Panc1 (cell line): ENCODE measurements around the gene TSPY4. TPM values are rescaled to one million over a fixed set of nuclear protein-coding genes. Genes with fewer than 3 reads are reported as not detected.
"Not testable (repeated sequence)": the region's sequence is repeated elsewhere in the genome, so short reads cannot be mapped to it uniquely, and the experiment has no call there.

ENCODE experiments used
- ATAC-seq: fragments of 200-7000 bp; cut with Tn5 transposase; 2 replicates; pipeline ENCODE4 v1.9.1; 2020; ENCODE audit warnings: mild to moderate bottlenecking, moderate library complexity
- Bru-seq: library from RNA; stranded (reverse); fragments of 400-500 nt; gene quantifications from one replicate; lab custom pipeline; 2021; lab: Mats Ljungman, UMichigan
- BruChase-seq, 2 experiments: library from RNA; stranded (reverse); fragments of 400-500 nt; gene quantifications; one replicate each; lab custom pipeline; 2021; lab: Mats Ljungman, UMichigan
- BruUV-seq: library from RNA; stranded (reverse); fragments of 400-500 nt; replicated peaks from 2 replicates; lab custom pipeline; 2021; lab: Mats Ljungman, UMichigan
- CTCF ChIA-PET: fragments of 300-600 bp; sonication (Branson Sonifier 250); formaldehyde crosslinking; loops from one replicate; lab custom pipeline; 2022; ENCODE audit warnings: antibody characterized with exemption; lab: Charles Lee
- POLR2A ChIA-PET: fragments of 300-600 bp; sonication (Branson Sonifier 250); formaldehyde crosslinking; loops from one replicate; lab custom pipeline; 2022; ENCODE audit warnings: antibody characterized with exemption; lab: Charles Lee
- DNase-seq: peaks from one replicate; pipeline ENCODE4 v3.0.0-alpha.2; 2010; ENCODE audit warnings: low read depth, low spot score
- H3K27ac ChIP-seq: 2 replicates; pipeline ENCODE4 v1.5.1; 2011; ENCODE audit warnings: mild to moderate bottlenecking, low read length, inconsistent platforms
- H3K27me3 ChIP-seq: fragments of 200-500 bp; sonication (Bioruptor generic); 2 replicates; pipeline ENCODE4 v1.6.0; 2014; ENCODE audit warnings: low read length, inconsistent platforms; ENCODE audit not compliant: control insufficient read depth, insufficient read depth
- H3K36me3 ChIP-seq: fragments of 200-500 bp; sonication (Bioruptor generic); 2 replicates; pipeline ENCODE4 v1.5.1; 2014; ENCODE audit warnings: inconsistent platforms, mild to moderate bottlenecking, low read length, moderate library complexity; ENCODE audit not compliant: control insufficient read depth, insufficient read depth
- H3K4me1 ChIP-seq: 2 replicates; pipeline ENCODE4 v1.5.1; 2011; ENCODE audit warnings: inconsistent platforms, mild to moderate bottlenecking, low read length, moderate library complexity; ENCODE audit not compliant: control insufficient read depth, insufficient read depth
- H3K4me3 ChIP-seq, 2 experiments: 2 replicates each; pipeline ENCODE4 v1.5.1; 2011 to 2012; ENCODE audit warnings: low read depth in 2 of 2, low read length in 2 of 2, mild to moderate bottlenecking in 2 of 2, inconsistent platforms in 1 of 2, moderate library complexity in 1 of 2
- H3K9me3 ChIP-seq: fragments of 200-500 bp; sonication (Bioruptor generic); 2 replicates; pipeline ENCODE4 v1.5.1; 2014; ENCODE audit warnings: low read depth, mild to moderate bottlenecking, inconsistent platforms, low read length, moderate library complexity; ENCODE audit not compliant: control insufficient read depth, insufficient read depth
- POLR2AphosphoS5 ChIP-seq: IDR thresholded peaks from 2 replicates; pipeline ENCODE4 v1.6.1; 2012; ENCODE audit warnings: mild to moderate bottlenecking, low read depth, low read length, moderate library complexity
- REST ChIP-seq, 2 experiments: IDR thresholded peaks; 2 replicates each; pipeline ENCODE4 v1.6.1; 2011 to 2012; ENCODE audit warnings: low read depth in 2 of 2, control low read depth in 1 of 2, low read length in 1 of 2, mild to moderate bottlenecking in 1 of 2, moderate library complexity in 1 of 2; ENCODE audit not compliant: insufficient read depth in 1 of 2
- SIN3A ChIP-seq: IDR thresholded peaks from 2 replicates; pipeline ENCODE4 v1.6.1; 2012; ENCODE audit warnings: low read depth, mild to moderate bottlenecking, low read length, moderate library complexity, borderline replicate concordance; ENCODE audit not compliant: insufficient read depth
- TCF7L2 ChIP-seq: IDR thresholded peaks from 2 replicates; pipeline ENCODE4 v1.6.1; 2011; ENCODE audit warnings: mild to moderate bottlenecking, low read depth, low read length, inconsistent platforms
- in situ Hi-C: cut with HindIII; loops from 2 replicates; pipeline ENCODE4 v1.10.0; 2016; ENCODE audit warnings: low sequenced_read_pairs, low pct_unique_long_range_greater_than_20kb
- intact Hi-C: fragments of 100-400 bp; cut with micrococcal nuclease; formaldehyde crosslinking; loops from one replicate; pipeline ENCODE4 v1.10.0; 2022; ENCODE audit not compliant: unreplicated experiment
- long read RNA-seq: library from polyadenylated mRNA; unstranded; transcript quantifications from one replicate; pipeline ENCODE4 v2.0.0, GENCODE V29; 2021; ENCODE audit not compliant: unreplicated experiment
- polyA plus RNA-seq: library from polyadenylated mRNA; unstranded; fragments of >200 nt; gene quantifications from one replicate; pipeline ENCODE4 v1.2.1, GENCODE V29; 2012; ENCODE audit warnings: missing spikeins; ENCODE audit not compliant: insufficient read length
- total RNA-seq: library from RNA; stranded (reverse); gene quantifications from one replicate; pipeline ENCODE4 v1.2.1, GENCODE V29; 2021; ENCODE audit not compliant: unreplicated experiment
- TF ChIP-seq, protein P1 (sequence below): fragments of 450-650 bp; IDR thresholded peaks from 2 replicates; pipeline ENCODE4 v1.5.1; 2017; ENCODE audit warnings: mild to moderate bottlenecking

Gene TSPY4
- total RNA-seq (not detected), Bru-seq, nascent RNA (not detected), BruChase-seq, experiment 1, labeled RNA remaining after a 2-hour chase (not detected), BruChase-seq, experiment 2, labeled RNA remaining after a 6-hour chase (not detected)
- polyA plus RNA-seq: not detected
- long read RNA-seq: 0 reads

DNA sequence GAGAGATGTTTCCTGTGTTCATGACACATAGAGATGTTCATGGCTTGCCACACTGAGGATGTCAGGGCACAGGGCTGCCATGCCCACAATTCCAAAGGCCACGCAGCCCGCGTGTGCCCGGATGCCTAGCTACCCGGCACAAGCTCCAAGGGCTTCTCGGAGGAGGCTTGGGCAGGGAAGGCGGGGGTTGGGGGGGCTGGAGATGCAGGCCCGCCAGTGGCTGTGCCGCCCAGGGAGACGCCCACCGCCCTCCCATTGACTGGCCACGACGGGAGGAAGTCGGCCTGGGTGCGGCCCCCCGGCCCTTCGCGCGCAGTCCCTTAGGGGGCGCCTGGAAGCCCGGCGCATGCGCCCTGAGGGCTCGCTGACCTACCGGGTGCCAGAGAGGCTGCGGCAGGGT is at the start of gene TSPY4:
Gene TSPY4 (plus strand): TSS at position 301 of the 400 bp plus-strand sequence. CDS start 46 bp downstream, at position 347.
- CTCF ChIA-PET, H3K4me1 ChIP-seq, H3K27me3 ChIP-seq, BruUV-seq, H3K4me3 ChIP-seq, in situ Hi-C loops, H3K27ac ChIP-seq, ATAC-seq, H3K9me3 ChIP-seq, intact Hi-C loops, POLR2A ChIA-PET, H3K36me3 ChIP-seq, DNase-seq: not testable (repeated sequence)

DNA sequence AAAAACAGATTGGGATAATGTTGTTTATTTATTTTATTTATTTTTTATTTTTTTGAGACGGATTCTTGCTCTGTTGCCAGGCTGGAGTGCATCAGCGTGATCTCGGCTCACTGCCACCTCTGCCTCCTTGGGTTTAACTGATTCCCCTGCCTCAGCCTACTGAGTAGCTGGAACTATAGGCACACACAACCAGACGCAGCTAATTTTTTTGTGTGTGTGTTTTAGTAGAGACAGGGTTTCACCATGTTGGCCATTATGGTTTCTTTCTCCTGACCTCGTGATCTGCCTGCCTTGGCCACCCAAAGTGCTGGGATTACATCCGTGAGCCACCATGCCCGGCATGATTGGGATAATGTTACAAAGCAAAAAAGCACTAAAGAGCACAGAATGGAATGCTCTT is 16.3 kb upstream of the TSPY4 start:
- intact Hi-C loops (no loop called here), in situ Hi-C loops (no loop called here)
- no peaks in the 10 kb centered on the region for H3K36me3 ChIP-seq
- ChIA-PET CTCF (no interaction called here), POLR2A (no interaction called here)
- no peak overlapping the region for H3K4me3 ChIP-seq
- no peak for ATAC-seq
- no TSS peak for BruUV-seq
- no peaks in the 10 kb centered on the region for H3K27me3 ChIP-seq
- H3K9me3 ChIP-seq: no peaks in the 10 kb centered on the region
- H3K4me1 ChIP-seq: no peaks in the 10 kb centered on the region
- no peak for DNase-seq
- H3K27ac ChIP-seq: no peak overlapping the region
- TF ChIP-seq SIN3A (no peak), POLR2AphosphoS5 (no peak), TCF7L2 (no peak), REST (IDR thresholded peaks at IDR 0.05; ENCODE audit: insufficient read depth in 1 of 2, low read depth in 2 of 2, low read length in 1 of 2) (no peak)
- TF ChIP-seq, protein P1, sequence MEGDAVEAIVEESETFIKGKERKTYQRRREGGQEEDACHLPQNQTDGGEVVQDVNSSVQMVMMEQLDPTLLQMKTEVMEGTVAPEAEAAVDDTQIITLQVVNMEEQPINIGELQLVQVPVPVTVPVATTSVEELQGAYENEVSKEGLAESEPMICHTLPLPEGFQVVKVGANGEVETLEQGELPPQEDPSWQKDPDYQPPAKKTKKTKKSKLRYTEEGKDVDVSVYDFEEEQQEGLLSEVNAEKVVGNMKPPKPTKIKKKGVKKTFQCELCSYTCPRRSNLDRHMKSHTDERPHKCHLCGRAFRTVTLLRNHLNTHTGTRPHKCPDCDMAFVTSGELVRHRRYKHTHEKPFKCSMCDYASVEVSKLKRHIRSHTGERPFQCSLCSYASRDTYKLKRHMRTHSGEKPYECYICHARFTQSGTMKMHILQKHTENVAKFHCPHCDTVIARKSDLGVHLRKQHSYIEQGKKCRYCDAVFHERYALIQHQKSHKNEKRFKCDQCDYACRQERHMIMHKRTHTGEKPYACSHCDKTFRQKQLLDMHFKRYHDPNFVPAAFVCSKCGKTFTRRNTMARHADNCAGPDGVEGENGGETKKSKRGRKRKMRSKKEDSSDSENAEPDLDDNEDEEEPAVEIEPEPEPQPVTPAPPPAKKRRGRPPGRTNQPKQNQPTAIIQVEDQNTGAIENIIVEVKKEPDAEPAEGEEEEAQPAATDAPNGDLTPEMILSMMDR: no peak

DNA sequence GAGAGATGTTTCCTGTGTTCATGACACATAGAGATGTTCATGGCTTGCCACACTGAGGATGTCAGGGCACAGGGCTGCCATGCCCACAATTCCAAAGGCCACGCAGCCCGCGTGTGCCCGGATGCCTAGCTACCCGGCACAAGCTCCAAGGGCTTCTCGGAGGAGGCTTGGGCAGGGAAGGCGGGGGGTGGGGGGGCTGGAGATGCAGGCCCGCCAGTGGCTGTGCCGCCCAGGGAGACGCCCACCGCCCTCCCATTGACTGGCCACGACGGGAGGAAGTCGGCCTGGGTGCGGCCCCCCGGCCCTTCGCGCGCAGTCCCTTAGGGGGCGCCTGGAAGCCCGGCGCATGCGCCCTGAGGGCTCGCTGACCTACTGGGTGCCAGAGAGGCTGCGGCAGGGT is 20.2 kb downstream of the TSPY4 start, which contains the start of gene TSPY8:
Gene TSPY8 (plus strand): TSS at position 301 of the 400 bp plus-strand sequence. CDS start 46 bp downstream, at position 347.
- H3K36me3 ChIP-seq, H3K27ac ChIP-seq, BruUV-seq, DNase-seq, H3K4me3 ChIP-seq, in situ Hi-C loops, POLR2A ChIA-PET, H3K27me3 ChIP-seq, intact Hi-C loops, H3K9me3 ChIP-seq, ATAC-seq, CTCF ChIA-PET, H3K4me1 ChIP-seq: not testable (repeated sequence)

Other genes starting within 250 kb of the TSPY4 start
- not detected for gene TSPY8, start 20.3 kb downstream of the TSPY4 start, total RNA-seq
- gene TSPY3, start 61.0 kb downstream of the TSPY4 start, total RNA-seq: not detected
- gene TSPY1, start 129.5 kb downstream of the TSPY4 start, total RNA-seq: not detected
- gene TSPY9, start 149.8 kb downstream of the TSPY4 start, total RNA-seq: not detected
- not detected for gene TSPY10, start 190.4 kb downstream of the TSPY4 start, total RNA-seq